ENCODE results near the gene ELL2. TPM values are rescaled to one million over a fixed set of nuclear protein-coding genes. Genes with fewer than 3 reads are reported as not detected.

Gene ELL2
- polyA plus RNA-seq, 1 donor: 49.4 TPM

- no peaks in the 10 kb centered on the region for H3K27me3 ChIP-seq (ENCODE audit: control insufficient read depth, insufficient read depth, low read length)
- H3K9me3 ChIP-seq (ENCODE audit: control insufficient read depth, low read depth, low read length): no peaks in the 10 kb centered on the region
- H3K4me3 ChIP-seq (ENCODE audit: low read length): no peak overlapping the region
- DNase-seq: no peak
- peaks cover 4% of the 10 kb centered on the region for H3K4me1 ChIP-seq (ENCODE audit: control insufficient read depth, insufficient read depth, low read length)
- peak overlapping the region; percentile 45 for H3K27ac ChIP-seq (ENCODE audit: low read length)
- WGBS (ENCODE audit: insufficient coverage, low lambda C conversion rate): 67% methylated on average over 1 of the region's 2 CpGs
- H3K36me3 ChIP-seq (ENCODE audit: control insufficient read depth, insufficient read depth, low read length): no peaks in the 10 kb centered on the region
These were observed 4.4 kb upstream of the ELL2 start for GRCh38 chr5:95966005-95966404.

GRCh38 chr5:95963650-95964410, 2.2 kb upstream of the ELL2 start:
- Histone ChIP-seq H3K9me3 (ENCODE audit: control insufficient read depth, low read depth, low read length) (no peaks in the 10 kb centered on the region), H3K36me3 (ENCODE audit: control insufficient read depth, insufficient read depth, low read length) (no peaks in the 10 kb centered on the region), H3K4me3 (ENCODE audit: low read length) (no peak overlapping the region), H3K27me3 (ENCODE audit: control insufficient read depth, insufficient read depth, low read length) (no peaks in the 10 kb centered on the region), H3K4me1 (ENCODE audit: control insufficient read depth, insufficient read depth, low read length) (peaks cover 4% of the 10 kb centered on the region), H3K27ac (ENCODE audit: low read length) (no peak overlapping the region)
- WGBS (ENCODE audit: insufficient coverage, low lambda C conversion rate): 100% methylated on average over 2 of the region's 8 CpGs
- DNase-seq: no peak

GRCh38 chr5:95962785-95963184, 1.1 kb upstream of the ELL2 start:
- WGBS (ENCODE audit: insufficient coverage, low lambda C conversion rate): 100% methylated on average over 1 of the region's 6 CpGs
- no peak for DNase-seq

GRCh38 chr5:95962475-95962773, 773 bp upstream of the ELL2 start:
- H3K9me3 ChIP-seq (ENCODE audit: control insufficient read depth, low read depth, low read length): no peaks in the 10 kb centered on the region
- 24% methylated on average over 3 of the region's 8 CpGs for WGBS (ENCODE audit: insufficient coverage, low lambda C conversion rate)
- H3K4me3 ChIP-seq (ENCODE audit: low read length): peak overlapping the region; percentile 64
- peaks cover 4% of the 10 kb centered on the region for H3K36me3 ChIP-seq (ENCODE audit: control insufficient read depth, insufficient read depth, low read length)
- peak overlapping the region; percentile 86 for H3K27ac ChIP-seq (ENCODE audit: low read length)
- H3K4me1 ChIP-seq (ENCODE audit: control insufficient read depth, insufficient read depth, low read length): peaks cover 12% of the 10 kb centered on the region
- no peaks in the 10 kb centered on the region for H3K27me3 ChIP-seq (ENCODE audit: control insufficient read depth, insufficient read depth, low read length)
- no peak for DNase-seq

More at GRCh38 chr5:95962785-95963184, 1.1 kb upstream of the ELL2 start:
- Histone ChIP-seq H3K4me1 (ENCODE audit: control insufficient read depth, insufficient read depth, low read length) (peaks cover 12% of the 10 kb centered on the region), H3K9me3 (ENCODE audit: control insufficient read depth, low read depth, low read length) (no peaks in the 10 kb centered on the region), H3K27ac (ENCODE audit: low read length) (peak overlapping the region; percentile 86), H3K4me3 (ENCODE audit: low read length) (peak overlapping the region; percentile 64), H3K36me3 (ENCODE audit: control insufficient read depth, insufficient read depth, low read length) (peaks cover 4% of the 10 kb centered on the region), H3K27me3 (ENCODE audit: control insufficient read depth, insufficient read depth, low read length) (no peaks in the 10 kb centered on the region)

GRCh38 chr5:95960667-95961616, 709 bp downstream of the ELL2 start:
- no CpG with 5 or more reads among the region's 90 CpGs for WGBS (ENCODE audit: insufficient coverage, low lambda C conversion rate)

GRCh38 chr5:95959888-95960666, 1.6 kb downstream of the ELL2 start:
- Histone ChIP-seq H3K4me3 (ENCODE audit: low read length) (peak overlapping the region; percentile 94), H3K27me3 (ENCODE audit: control insufficient read depth, insufficient read depth, low read length) (no peaks in the 10 kb centered on the region), H3K27ac (ENCODE audit: low read length) (peak overlapping the region; percentile 93), H3K9me3 (ENCODE audit: control insufficient read depth, low read depth, low read length) (no peaks in the 10 kb centered on the region), H3K4me1 (ENCODE audit: control insufficient read depth, insufficient read depth, low read length) (peaks cover 9% of the 10 kb centered on the region), H3K36me3 (ENCODE audit: control insufficient read depth, insufficient read depth, low read length) (peaks cover 4% of the 10 kb centered on the region)
- WGBS (ENCODE audit: insufficient coverage, low lambda C conversion rate): no CpG with 5 or more reads among the region's 26 CpGs
- DNase-seq: peak; percentile 36 to 70

More at GRCh38 chr5:95960667-95961616, 709 bp downstream of the ELL2 start:
- Histone ChIP-seq H3K36me3 (ENCODE audit: control insufficient read depth, insufficient read depth, low read length) (peaks cover 4% of the 10 kb centered on the region), H3K4me3 (ENCODE audit: low read length) (peak overlapping the region; percentile 94), H3K27ac (ENCODE audit: low read length) (peak overlapping the region; percentile 93), H3K4me1 (ENCODE audit: control insufficient read depth, insufficient read depth, low read length) (peaks cover 9% of the 10 kb centered on the region), H3K9me3 (ENCODE audit: control insufficient read depth, low read depth, low read length) (no peaks in the 10 kb centered on the region), H3K27me3 (ENCODE audit: control insufficient read depth, insufficient read depth, low read length) (no peaks in the 10 kb centered on the region)
- DNase-seq: peak; percentile 83 to 91

- peak overlapping the region; percentile 94 for H3K4me3 ChIP-seq (ENCODE audit: low read length)
- H3K36me3 ChIP-seq (ENCODE audit: control insufficient read depth, insufficient read depth, low read length): peaks cover 4% of the 10 kb centered on the region
- no peaks in the 10 kb centered on the region for H3K27me3 ChIP-seq (ENCODE audit: control insufficient read depth, insufficient read depth, low read length)
- peak overlapping the region; percentile 93 for H3K27ac ChIP-seq (ENCODE audit: low read length)
- no peaks in the 10 kb centered on the region for H3K9me3 ChIP-seq (ENCODE audit: control insufficient read depth, low read depth, low read length)
- 32% methylated on average over 3 of the region's 9 CpGs for WGBS (ENCODE audit: insufficient coverage, low lambda C conversion rate)
- H3K4me1 ChIP-seq (ENCODE audit: control insufficient read depth, insufficient read depth, low read length): peaks cover 9% of the 10 kb centered on the region
- peak in 1 of 2 donors; percentile 51 for DNase-seq
These were observed 2.4 kb downstream of the ELL2 start for GRCh38 chr5:95959051-95959887.

- peaks cover 4% of the 10 kb centered on the region for H3K36me3 ChIP-seq (ENCODE audit: control insufficient read depth, insufficient read depth, low read length)
- H3K4me1 ChIP-seq (ENCODE audit: control insufficient read depth, insufficient read depth, low read length): peaks cover 9% of the 10 kb centered on the region
- no peaks in the 10 kb centered on the region for H3K9me3 ChIP-seq (ENCODE audit: control insufficient read depth, low read depth, low read length)
- 20% methylated on average over 1 of the region's 3 CpGs for WGBS (ENCODE audit: insufficient coverage, low lambda C conversion rate)
- H3K27ac ChIP-seq (ENCODE audit: low read length): peak overlapping the region; percentile 93
- peak overlapping the region; percentile 94 for H3K4me3 ChIP-seq (ENCODE audit: low read length)
- no peak for DNase-seq
- H3K27me3 ChIP-seq (ENCODE audit: control insufficient read depth, insufficient read depth, low read length): no peaks in the 10 kb centered on the region
These were observed 3.2 kb downstream of the ELL2 start for GRCh38 chr5:95958310-95959014.

- Histone ChIP-seq H3K27me3 (ENCODE audit: control insufficient read depth, insufficient read depth, low read length) (no peaks in the 10 kb centered on the region), H3K4me1 (ENCODE audit: control insufficient read depth, insufficient read depth, low read length) (peaks cover 9% of the 10 kb centered on the region), H3K4me3 (ENCODE audit: low read length) (peak overlapping the region; percentile 94), H3K9me3 (ENCODE audit: control insufficient read depth, low read depth, low read length) (no peaks in the 10 kb centered on the region), H3K36me3 (ENCODE audit: control insufficient read depth, insufficient read depth, low read length) (peaks cover 4% of the 10 kb centered on the region), H3K27ac (ENCODE audit: low read length) (no peak overlapping the region)
- no peak for DNase-seq
- 92% methylated on average over 2 of the region's 3 CpGs for WGBS (ENCODE audit: insufficient coverage, low lambda C conversion rate)
These were observed 4.0 kb downstream of the ELL2 start for GRCh38 chr5:95957561-95958203.
